GM08714 (cell line): ENCODE measurements around the gene AQR.
"Not testable (repeated sequence)": the region's sequence is repeated elsewhere in the genome, so short reads cannot be mapped to it uniquely, and the experiment has no call there.

Experiments used
- H3K4me3 ChIP-seq: fragments of 200-500 bp; sonication (Bioruptor generic); 2 replicates; pipeline ENCODE4 v1.5.1; 2014; ENCODE audit warnings: mild to moderate bottlenecking, low read length, inconsistent platforms
- ZNF274 ChIP-seq: IDR thresholded peaks from 2 replicates; pipeline ENCODE4 v1.6.1; 2012; ENCODE audit warnings: mild to moderate bottlenecking, low read depth, low read length

AQR gene

DNA sequence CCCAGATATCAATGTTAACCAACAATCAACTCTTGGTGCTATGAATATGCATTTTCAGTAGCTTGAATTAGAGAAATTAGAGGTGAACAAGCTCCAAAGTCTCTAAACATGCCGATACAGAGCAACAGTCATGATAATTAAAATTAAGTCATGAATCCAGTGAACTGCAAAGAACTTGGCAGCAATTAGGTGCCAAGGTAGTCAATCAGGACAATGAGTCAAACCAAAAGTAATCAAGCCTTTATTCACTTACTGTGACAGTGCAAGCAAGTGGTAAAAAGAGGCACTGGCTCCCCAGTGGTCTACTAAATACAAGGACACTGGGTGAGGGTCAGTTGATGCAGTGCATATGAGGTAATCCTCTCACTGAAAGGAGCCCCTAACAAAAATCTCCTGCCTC, 16.8 kb upstream of the AQR start:
- no peak for TF ChIP-seq ZNF274
- peak overlapping the region; percentile 98 for H3K4me3 ChIP-seq

DNA sequence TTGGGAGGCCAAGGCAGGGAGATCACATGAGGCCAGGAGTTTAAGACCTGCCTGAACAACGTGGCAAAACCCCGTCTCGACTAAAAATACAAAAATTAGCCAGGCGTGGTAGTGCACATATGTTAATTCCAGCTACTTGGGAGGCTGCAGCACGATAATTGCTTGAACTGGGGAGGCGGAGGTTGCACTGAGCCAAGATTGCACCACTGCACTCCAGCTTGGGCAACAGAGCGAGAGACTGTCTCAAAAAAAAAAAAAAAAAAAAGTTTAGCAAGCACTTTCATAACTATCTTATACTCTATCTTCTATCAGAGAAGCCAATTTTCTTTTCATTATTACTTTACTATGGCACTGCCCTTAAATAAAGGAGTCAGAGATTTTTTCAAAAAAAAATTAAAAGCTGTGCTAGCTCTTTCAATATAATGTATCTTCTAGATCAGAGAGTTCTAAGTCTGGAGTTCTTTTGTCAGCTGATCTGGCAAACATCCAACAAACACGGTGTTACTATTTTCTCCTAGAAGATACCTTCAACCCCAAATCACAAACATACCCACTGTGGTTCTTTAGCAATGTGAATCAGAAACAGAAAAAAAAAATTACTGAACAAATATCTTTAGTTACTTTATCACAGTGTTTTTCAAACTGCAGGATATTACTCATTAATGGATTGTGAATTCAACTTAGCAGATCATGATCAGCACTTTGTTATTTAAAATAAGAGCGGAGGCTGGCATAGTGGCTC, 15.5 kb upstream of the AQR start:
- no peak overlapping the region for H3K4me3 ChIP-seq
- TF ChIP-seq ZNF274: no peak

DNA sequence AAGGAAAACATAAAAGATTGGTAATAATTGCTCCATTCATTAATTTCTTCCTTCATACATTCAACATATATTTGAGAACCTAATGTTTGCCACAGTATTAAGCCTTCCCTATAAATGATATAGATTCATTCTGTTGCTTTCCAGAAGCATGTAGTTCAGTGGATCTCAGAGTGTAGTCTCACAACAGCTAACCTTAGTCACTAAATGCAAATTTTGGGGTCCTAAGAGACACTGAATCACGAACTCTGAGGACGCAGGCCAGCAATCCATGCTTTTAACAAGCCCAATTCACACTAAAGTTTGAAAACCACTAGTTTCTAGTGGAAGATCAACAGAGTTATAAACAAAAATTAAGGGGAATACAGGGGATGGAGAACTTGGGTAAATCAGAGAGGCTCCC, 7.2 kb upstream of the AQR start:
- TF ChIP-seq ZNF274: no peak
- H3K4me3 ChIP-seq: no peak overlapping the region

GRCh38 chr15:34976073-34976472, 6.5 kb upstream of the AQR start:
- no peak for TF ChIP-seq ZNF274
- no peak overlapping the region for H3K4me3 ChIP-seq

GRCh38 chr15:34973512-34973911, 4.0 kb upstream of the AQR start:
- no peak for TF ChIP-seq ZNF274

GRCh38 chr15:34970098-34970643, 629 bp upstream of the AQR start:
- H3K4me3 ChIP-seq: peak overlapping the region; percentile 81; the same call in 1 of the 2 replicates

More at GRCh38 chr15:34973512-34973911, 4.0 kb upstream of the AQR start:
- H3K4me3 ChIP-seq: no peak overlapping the region

DNA sequence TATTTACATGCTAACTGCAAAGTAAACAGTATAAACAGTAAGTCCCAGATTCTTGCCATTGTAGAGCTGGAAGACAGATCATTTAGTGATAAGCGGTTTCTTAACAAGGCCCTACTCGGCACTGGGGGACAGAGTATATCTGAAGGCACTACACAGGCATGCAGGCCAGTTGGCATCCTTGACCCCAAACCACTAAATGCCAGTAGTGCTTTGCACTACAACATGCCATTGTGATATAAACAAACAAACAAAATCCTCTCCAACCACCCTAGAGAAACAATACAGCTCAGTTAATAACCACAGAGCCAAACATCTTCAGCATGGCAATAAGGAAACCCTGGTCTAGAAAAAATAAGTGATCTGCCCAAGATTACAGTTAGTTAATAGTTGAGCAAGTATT, 5.3 kb downstream of the AQR start:
- no peak for TF ChIP-seq ZNF274
- H3K4me3 ChIP-seq: no peak overlapping the region

DNA sequence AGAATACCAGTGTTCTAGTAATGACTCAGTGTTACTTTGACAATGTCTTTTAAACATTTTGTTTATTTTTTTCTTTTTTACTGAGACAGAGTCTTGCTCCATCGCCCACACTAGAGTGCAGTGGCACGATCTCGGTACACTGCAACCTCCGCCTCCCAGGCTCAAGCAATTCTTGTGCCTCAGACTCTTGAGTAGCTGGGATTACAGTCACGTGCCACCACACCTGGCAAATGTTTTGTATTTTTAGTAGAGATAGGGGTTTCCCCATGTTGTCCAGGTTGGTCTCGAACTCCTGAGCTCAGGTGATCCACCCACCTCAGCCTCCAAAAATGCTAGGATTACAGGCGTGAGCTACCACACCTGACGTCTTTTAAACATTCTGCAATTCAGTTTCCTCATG, 15.7 kb downstream of the AQR start:
- no peak overlapping the region for H3K4me3 ChIP-seq
- no peak for TF ChIP-seq ZNF274

GRCh38 chr15:34952481-34952880, 17.1 kb downstream of the AQR start:
- no peak overlapping the region for H3K4me3 ChIP-seq
- no peak for TF ChIP-seq ZNF274

GRCh38 chr15:34951993-34952392, 17.5 kb downstream of the AQR start:
- H3K4me3 ChIP-seq: no peak overlapping the region
- TF ChIP-seq ZNF274: no peak

DNA sequence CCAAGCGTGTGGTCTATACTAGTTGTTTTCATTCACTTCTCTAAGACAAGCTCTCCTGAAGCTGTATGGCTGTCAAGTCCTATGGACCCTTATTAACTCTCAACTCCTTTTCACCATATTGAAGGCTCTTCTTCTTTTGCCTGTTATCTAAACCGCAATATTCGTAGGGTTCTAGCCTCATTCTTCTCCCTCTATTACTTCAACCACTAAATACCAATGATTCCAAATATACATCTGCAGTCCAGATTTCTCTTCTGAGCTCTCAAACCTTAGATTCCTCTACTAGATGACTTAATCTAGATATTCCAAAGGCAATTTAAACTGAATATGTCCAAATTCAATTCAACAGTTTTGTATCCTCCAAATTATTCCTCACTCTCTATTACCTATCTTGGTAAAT, 24.6 kb downstream of the AQR start:
- no peak for TF ChIP-seq ZNF274
- no peak overlapping the region for H3K4me3 ChIP-seq

GRCh38 chr15:34943711-34944110, 25.8 kb downstream of the AQR start:
- no peak overlapping the region for H3K4me3 ChIP-seq
- no peak for TF ChIP-seq ZNF274

- H3K4me3 ChIP-seq: not testable (repeated sequence)
These were observed 26.3 kb downstream of the AQR start for GRCh38 chr15:34943264-34943663.

GRCh38 chr15:34942363-34942762, 27.2 kb downstream of the AQR start:
- no peak overlapping the region for H3K4me3 ChIP-seq

GRCh38 chr15:34941831-34942230, 27.7 kb downstream of the AQR start:
- no peak overlapping the region for H3K4me3 ChIP-seq

More at GRCh38 chr15:34942363-34942762, 27.2 kb downstream of the AQR start:
- no peak for TF ChIP-seq ZNF274

More at GRCh38 chr15:34941831-34942230, 27.7 kb downstream of the AQR start:
- no peak for TF ChIP-seq ZNF274
